ENCODE measurements around the gene IQCH.
A peak's percentile ranks its signal among the peaks of the same experiment; 100 is the strongest.
"Not testable (repeated sequence)": the region's sequence is repeated elsewhere in the genome, so short reads cannot be mapped to it uniquely, and the experiment has no call there.

IQCH gene

GRCh38 chr15:67436351-67437250, 182.0 kb downstream of the IQCH start:
- DNase-seq (ENCODE audit: low read depth in 2 of 2) = not testable (repeated sequence)

GRCh38 chr15:67444100-67444499, 189.5 kb downstream of the IQCH start:
- DNase-seq (ENCODE audit: low read depth in 2 of 2) = no peak

- no peak for DNase-seq (ENCODE audit: low read depth in 2 of 2)
Observed at GRCh38 chr15:67446449-67446848, 191.9 kb downstream of the IQCH start.

DNA sequence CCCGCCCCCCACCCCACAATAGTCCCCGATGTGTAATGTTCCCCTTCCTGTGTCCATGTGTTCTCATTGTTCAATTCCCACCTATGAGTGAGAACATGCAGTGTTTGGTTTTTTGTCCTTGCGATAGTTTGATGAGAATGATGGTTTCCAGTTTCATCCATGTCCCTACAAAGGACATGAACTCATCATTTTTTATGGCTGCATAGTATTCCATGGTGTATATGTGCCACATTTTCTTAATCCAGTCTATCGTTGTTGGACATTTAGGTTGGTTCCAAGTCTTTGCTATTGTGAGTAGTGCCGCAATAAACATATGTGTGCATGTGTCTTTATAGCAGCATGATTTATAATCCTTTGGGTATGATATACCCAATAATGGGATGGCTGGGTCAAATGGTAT, 193.8 kb downstream of the IQCH start:
- not testable (repeated sequence) for DNase-seq (ENCODE audit: low read depth in 2 of 2)

DNA sequence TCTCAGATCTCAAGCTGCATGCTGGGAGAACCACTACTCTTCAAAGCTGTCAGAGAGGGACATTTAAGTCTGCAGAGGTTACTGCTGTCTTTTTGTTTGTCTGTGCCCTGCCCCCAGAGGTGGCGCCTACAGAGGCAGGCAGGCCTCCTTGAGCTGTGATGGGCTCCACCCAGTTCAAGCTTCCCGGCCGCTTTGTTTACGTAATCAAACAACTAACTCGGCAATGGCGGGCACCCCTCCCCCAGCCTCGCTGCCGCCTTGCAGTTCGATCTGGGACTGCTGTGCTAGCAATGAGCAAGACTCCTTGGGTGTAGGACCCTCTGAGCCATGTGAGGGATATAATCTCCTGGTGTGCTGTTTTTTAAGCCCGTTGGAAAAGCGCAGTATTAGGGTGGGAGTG, 199.1 kb downstream of the IQCH start:
- not testable (repeated sequence) for DNase-seq (ENCODE audit: low read depth in 2 of 2)

- DNase-seq (ENCODE audit: low read depth in 2 of 2) = peak; percentile 82
Observed at GRCh38 chr15:67456677-67457529, 202.3 kb downstream of the IQCH start.

DNA sequence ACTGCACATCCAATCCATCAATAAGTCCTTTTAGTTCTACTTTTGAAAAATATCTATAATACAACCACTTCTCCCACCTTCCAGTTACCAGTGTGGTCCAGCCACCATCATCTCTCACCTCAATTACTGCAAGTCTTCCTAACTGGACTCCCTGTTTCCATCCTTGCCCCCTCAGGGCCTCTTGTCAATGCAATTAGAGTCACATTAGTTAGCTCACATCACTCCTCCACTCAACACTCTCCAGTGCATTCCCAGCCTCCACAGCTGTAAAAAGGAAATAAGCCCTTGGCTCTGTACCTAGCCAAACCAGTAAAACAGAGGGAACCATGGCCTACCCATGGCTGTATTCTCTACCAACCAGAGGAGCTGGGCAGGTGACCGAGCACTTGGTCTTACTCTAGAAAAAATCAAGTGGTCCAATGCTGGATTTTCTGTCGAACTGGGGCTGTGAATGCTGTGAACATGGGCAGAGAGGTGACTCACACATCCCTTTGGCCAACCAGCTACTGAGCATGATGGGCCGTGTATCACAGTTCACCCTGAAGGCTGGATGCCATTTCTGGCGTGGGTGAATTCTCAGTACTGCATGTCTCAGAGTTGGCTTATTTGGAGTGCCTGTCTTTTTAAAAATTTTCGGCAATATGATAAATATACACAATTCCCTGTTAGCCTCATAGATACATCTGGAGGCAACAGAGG, 203.9 kb downstream of the IQCH start:
- no peak for DNase-seq (ENCODE audit: low read depth in 2 of 2)

- DNase-seq (ENCODE audit: low read depth in 2 of 2) = no peak
Observed at GRCh38 chr15:67460521-67460920, 205.9 kb downstream of the IQCH start.

DNA sequence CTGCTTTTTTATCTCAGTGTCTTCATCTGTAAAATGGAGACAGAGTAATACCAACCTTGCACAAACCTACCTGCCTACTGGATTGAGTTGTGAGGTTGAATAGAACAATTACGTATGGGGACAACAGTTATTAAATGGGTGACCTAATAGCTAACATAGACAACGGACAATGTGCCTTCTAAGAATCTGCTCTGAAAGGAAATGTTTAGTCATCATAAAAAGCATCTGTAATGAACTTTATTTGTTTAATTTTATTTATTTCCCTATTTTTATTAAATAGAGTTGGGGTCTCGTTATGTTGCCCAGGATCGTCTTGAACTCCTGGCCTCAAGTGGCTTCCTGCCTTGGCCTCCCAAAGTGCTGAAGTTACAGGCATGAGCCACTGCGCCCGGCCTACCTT, 207.1 kb downstream of the IQCH start:
- DNase-seq (ENCODE audit: low read depth in 2 of 2) = no peak

GRCh38 chr15:67462875-67463274, 208.3 kb downstream of the IQCH start:
- no peak for DNase-seq (ENCODE audit: low read depth in 2 of 2)

DNA sequence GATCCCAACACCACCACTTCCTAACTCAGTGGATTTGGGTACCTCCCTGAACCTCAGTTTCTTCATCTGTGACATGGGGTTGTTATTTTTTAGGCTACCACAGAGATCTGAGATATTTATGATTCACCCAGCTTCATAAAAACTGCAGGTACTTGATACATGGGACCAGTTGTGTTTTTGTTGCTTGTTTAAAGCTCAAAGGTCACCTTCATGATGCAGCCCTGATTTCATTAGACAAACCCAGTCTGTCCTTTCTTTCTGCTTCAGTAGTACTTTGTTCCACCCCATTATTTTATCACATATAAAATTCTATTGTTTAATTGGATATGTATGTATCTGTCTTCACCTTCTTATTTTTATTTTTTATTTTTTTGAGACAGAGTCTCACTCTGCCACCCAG, 208.9 kb downstream of the IQCH start:
- DNase-seq (ENCODE audit: low read depth in 2 of 2) = no peak

GRCh38 chr15:67465196-67465952, 210.8 kb downstream of the IQCH start:
- DNase-seq (ENCODE audit: low read depth in 2 of 2) = no peak

DNA sequence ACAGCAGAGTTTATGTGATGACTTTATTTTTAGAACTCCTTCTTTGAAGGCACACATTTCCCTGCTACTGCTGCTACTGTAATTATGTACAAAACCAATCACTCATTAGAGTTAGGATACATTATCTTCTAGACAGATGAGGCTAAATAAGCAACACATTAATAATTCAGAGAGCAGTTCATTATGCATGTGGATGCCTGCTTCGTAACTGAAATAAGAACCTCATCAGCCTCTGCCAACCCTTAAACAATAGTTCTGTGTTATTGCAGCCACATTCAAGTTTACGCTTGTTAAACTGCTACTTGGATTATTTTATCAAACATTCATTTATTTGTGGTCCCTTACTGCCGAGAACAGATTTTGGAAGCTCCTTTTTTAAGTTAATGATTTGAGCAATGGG, 213.8 kb downstream of the IQCH start:
- no peak for DNase-seq (ENCODE audit: low read depth in 2 of 2)

DNA sequence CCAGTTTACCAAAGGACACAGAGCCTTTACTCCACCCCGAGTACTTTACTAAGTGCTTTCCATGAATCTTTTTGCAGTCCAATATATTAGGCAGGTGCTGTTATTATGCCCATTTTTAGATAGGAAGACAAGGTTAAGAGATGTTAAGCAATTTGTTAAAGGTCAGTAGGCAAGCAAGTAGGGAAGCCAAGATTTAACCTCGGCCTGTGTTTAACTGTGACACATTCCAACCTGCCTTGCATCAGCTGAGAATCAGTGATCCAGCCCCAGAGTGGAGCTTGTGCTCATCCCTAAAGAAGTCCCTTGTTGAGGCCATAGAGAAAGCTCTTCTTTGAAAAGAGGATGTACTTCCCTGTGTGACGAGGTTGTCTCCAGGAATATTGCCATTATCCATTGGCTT, 215.1 kb downstream of the IQCH start:
- no peak for DNase-seq (ENCODE audit: low read depth in 2 of 2)

- no peak for DNase-seq (ENCODE audit: low read depth in 2 of 2)
Observed at GRCh38 chr15:67472957-67473356, 218.4 kb downstream of the IQCH start.

GRCh38 chr15:67474405-67475110, 220.0 kb downstream of the IQCH start:
- DNase-seq (ENCODE audit: low read depth in 2 of 2) = no peak

GRCh38 chr15:67479781-67480505, 225.4 kb downstream of the IQCH start:
- DNase-seq (ENCODE audit: low read depth in 2 of 2) = no peak

DNA sequence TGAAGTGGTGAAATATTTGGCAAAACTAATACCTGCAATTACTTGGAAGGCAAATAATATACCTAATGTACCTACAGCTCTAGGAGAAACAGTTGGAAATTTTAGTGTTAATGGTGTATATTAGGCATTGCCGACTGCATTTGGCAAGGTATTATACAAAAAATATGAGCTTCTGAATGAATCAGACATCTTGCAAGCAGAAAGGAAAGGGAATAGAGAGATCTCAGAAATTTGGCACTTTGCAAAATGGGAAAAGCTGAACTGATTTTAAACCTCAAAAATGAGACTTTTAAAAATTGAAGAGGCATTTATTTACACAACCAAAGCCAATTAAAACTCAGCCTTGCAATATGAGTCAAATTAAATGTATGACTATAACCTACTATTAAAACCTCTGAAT, 226.2 kb downstream of the IQCH start:
- no peak for DNase-seq (ENCODE audit: low read depth in 2 of 2)

DNA sequence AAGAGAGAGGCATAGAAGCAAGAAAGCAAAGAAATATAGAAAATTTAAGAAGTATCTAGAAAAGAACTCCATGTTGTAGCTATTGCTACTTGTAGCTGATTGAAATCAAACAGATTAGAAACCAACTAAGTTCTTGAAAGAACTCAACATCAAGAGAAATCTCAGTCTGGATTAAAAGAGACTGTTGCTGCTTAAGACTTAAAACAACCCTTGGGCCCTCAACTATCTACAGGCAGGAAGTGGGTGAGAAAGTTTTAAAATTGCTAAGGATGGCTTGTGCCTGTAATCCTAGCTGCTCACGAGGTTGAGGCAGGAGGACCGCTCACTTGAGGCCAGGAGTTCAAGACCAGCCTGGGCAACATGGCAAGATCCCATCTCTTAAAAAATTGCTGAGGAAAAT, 227.1 kb downstream of the IQCH start:
- DNase-seq (ENCODE audit: low read depth in 2 of 2) = no peak

- DNase-seq (ENCODE audit: low read depth in 2 of 2) = no peak
Observed at GRCh38 chr15:67495585-67495984, 241.0 kb downstream of the IQCH start.

Data from activated CD4-positive, alpha-beta T cell treated with anti-CD3 and anti-CD28 coated beads for 24 hours (primary cell).